Measurements from ENCODE around the gene PTPRT. TPM values are rescaled to one million over a fixed set of nuclear protein-coding genes. Genes with fewer than 3 reads are reported as not detected.

PTPRT gene
- total RNA-seq, 1 experiment from 2014 or later = not detected

DNA sequence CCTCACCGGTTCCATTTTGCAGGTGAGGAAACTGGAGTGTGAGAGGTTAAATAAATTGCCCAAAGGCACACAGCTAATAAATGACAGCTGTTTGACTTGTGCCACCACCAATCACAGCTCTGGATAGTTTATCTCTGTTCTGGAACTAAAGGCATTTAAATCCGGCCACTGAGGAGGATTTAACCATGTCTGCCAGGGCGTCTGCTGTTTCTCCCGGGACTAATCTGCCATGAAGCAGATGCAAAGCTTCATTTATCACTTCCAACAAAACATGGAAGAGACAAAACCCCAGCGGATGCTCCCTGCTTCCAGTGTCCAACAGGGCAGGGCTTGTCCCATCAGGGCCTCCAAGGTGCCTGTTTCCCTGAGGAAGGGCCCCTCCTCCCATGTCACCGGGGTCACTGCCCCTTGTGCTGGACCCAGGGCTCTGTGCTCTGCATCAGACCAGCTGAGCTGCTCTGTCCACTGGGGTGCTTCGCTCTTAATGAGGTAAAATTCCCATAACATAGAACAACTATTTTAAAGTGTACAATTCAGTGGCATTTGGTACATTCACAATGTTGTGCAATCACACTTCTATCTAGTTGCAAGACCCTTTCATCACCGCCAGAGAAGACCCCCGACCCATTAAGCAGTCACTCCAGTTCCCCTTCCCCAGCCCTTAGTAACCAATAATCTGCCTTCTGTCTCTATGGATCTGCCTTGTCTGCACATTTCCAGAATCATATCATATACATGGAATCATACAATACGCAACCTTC, 244.3 kb downstream of the PTPRT start:
- H3K27me3 ChIP-seq (ENCODE audit: control insufficient read depth, insufficient read depth, low read length) = no peaks in the 10 kb centered on the region; the same call in 1 of the 2 replicates
- no peaks in the 10 kb centered on the region for H3K36me3 ChIP-seq (ENCODE audit: control insufficient read depth, insufficient read depth, low read length)
- in situ Hi-C loops (cut with HindIII; ENCODE audit: low pct_unique_long_range_greater_than_20kb, low sequenced_read_pairs) = no loop called here
- no peak overlapping the region for H3K27ac ChIP-seq (ENCODE audit: low read length)
- ATAC-seq (no peak), DNase-seq (ENCODE audit: low read depth, low spot score) (no peak)
- TF ChIP-seq TCF7L2 (IDR thresholded peaks at IDR 0.05; ENCODE audit: low read depth, low read length) = no peak
- TF ChIP-seq, protein P1, sequence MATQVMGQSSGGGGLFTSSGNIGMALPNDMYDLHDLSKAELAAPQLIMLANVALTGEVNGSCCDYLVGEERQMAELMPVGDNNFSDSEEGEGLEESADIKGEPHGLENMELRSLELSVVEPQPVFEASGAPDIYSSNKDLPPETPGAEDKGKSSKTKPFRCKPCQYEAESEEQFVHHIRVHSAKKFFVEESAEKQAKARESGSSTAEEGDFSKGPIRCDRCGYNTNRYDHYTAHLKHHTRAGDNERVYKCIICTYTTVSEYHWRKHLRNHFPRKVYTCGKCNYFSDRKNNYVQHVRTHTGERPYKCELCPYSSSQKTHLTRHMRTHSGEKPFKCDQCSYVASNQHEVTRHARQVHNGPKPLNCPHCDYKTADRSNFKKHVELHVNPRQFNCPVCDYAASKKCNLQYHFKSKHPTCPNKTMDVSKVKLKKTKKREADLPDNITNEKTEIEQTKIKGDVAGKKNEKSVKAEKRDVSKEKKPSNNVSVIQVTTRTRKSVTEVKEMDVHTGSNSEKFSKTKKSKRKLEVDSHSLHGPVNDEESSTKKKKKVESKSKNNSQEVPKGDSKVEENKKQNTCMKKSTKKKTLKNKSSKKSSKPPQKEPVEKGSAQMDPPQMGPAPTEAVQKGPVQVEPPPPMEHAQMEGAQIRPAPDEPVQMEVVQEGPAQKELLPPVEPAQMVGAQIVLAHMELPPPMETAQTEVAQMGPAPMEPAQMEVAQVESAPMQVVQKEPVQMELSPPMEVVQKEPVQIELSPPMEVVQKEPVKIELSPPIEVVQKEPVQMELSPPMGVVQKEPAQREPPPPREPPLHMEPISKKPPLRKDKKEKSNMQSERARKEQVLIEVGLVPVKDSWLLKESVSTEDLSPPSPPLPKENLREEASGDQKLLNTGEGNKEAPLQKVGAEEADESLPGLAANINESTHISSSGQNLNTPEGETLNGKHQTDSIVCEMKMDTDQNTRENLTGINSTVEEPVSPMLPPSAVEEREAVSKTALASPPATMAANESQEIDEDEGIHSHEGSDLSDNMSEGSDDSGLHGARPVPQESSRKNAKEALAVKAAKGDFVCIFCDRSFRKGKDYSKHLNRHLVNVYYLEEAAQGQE (IDR thresholded peaks at IDR 0.05; ENCODE audit: insufficient read depth in 1 of 2, low read depth in 2 of 2, low read length in 1 of 2) = no peak
- no peak for TF ChIP-seq SIN3A (IDR thresholded peaks at IDR 0.05; ENCODE audit: borderline replicate concordance, insufficient read depth, low read depth, low read length)
- TF ChIP-seq POLR2AphosphoS5 (IDR thresholded peaks at IDR 0.05; ENCODE audit: low read depth, low read length) = no peak
- TF ChIP-seq, protein P2, sequence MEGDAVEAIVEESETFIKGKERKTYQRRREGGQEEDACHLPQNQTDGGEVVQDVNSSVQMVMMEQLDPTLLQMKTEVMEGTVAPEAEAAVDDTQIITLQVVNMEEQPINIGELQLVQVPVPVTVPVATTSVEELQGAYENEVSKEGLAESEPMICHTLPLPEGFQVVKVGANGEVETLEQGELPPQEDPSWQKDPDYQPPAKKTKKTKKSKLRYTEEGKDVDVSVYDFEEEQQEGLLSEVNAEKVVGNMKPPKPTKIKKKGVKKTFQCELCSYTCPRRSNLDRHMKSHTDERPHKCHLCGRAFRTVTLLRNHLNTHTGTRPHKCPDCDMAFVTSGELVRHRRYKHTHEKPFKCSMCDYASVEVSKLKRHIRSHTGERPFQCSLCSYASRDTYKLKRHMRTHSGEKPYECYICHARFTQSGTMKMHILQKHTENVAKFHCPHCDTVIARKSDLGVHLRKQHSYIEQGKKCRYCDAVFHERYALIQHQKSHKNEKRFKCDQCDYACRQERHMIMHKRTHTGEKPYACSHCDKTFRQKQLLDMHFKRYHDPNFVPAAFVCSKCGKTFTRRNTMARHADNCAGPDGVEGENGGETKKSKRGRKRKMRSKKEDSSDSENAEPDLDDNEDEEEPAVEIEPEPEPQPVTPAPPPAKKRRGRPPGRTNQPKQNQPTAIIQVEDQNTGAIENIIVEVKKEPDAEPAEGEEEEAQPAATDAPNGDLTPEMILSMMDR (IDR thresholded peaks at IDR 0.05) = no peak
- no peaks in the 10 kb centered on the region for H3K4me1 ChIP-seq (ENCODE audit: control insufficient read depth, insufficient read depth, low read length)
- ChIA-PET POLR2A (interaction anchor here (0.6 kb wide), 1 partner anchor 150 kb away, joined by 3 read pairs; no protein-coding TSS in a partner anchor), CTCF (no interaction called here)
- intact Hi-C loops (cut with micrococcal nuclease; ENCODE audit: unreplicated experiment) = no loop called here
- no TSS peak for BruUV-seq (replicated peaks)
- no peaks in the 10 kb centered on the region for H3K9me3 ChIP-seq (ENCODE audit: control insufficient read depth, insufficient read depth, low read depth, low read length)
- no peak overlapping the region for H3K4me3 ChIP-seq (ENCODE audit: low read depth in 2 of 2, low read length in 2 of 2)

DNA sequence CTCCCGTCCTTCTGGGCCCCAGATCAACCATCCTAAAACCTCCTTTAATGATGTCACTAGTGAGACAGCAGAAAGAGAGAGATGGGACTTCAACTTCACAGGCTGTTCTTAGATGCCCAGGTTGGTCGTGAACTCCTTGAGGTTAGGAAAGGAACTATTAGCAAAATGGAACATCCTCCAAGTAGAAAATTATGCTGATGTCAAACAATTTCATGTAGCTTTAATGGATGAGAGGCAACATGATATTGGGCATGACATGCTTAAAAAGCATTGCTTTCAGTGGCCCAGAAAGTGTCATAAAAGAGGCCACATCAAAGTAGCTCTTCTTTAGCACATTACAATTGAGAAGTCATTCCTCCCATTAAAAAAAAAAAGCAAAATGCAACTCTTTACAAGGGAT, 248.1 kb downstream of the PTPRT start:
- Histone ChIP-seq H3K9me3 (ENCODE audit: control insufficient read depth, insufficient read depth, low read depth, low read length) (no peaks in the 10 kb centered on the region), H3K4me3 (ENCODE audit: low read depth in 2 of 2, low read length in 2 of 2) (no peak overlapping the region), H3K4me1 (ENCODE audit: control insufficient read depth, insufficient read depth, low read length) (no peaks in the 10 kb centered on the region), H3K36me3 (ENCODE audit: control insufficient read depth, insufficient read depth, low read length) (no peaks in the 10 kb centered on the region), H3K27me3 (ENCODE audit: control insufficient read depth, insufficient read depth, low read length) (no peaks in the 10 kb centered on the region; the same call in 1 of the 2 replicates), H3K27ac (ENCODE audit: low read length) (no peak overlapping the region)
- ChIA-PET POLR2A (no interaction called here), CTCF (interaction anchor here (0.7 kb wide), 1 partner anchor 33 kb away, joined by 3 read pairs; no protein-coding TSS in a partner anchor)
- DNase-seq (ENCODE audit: low read depth, low spot score) = no peak
- in situ Hi-C loops (cut with HindIII; ENCODE audit: low pct_unique_long_range_greater_than_20kb, low sequenced_read_pairs) (no loop called here), intact Hi-C loops (cut with micrococcal nuclease; ENCODE audit: unreplicated experiment) (no loop called here)
- no TSS peak for BruUV-seq (replicated peaks)
- TF ChIP-seq TCF7L2 (IDR thresholded peaks at IDR 0.05; ENCODE audit: low read depth, low read length) = no peak
- TF ChIP-seq POLR2AphosphoS5 (IDR thresholded peaks at IDR 0.05; ENCODE audit: low read depth, low read length) = no peak
- TF ChIP-seq, protein P1 (IDR thresholded peaks at IDR 0.05; ENCODE audit: insufficient read depth in 1 of 2, low read depth in 2 of 2, low read length in 1 of 2) = no peak
- TF ChIP-seq, protein P2 (IDR thresholded peaks at IDR 0.05) = no peak
- no peak for TF ChIP-seq SIN3A (IDR thresholded peaks at IDR 0.05; ENCODE audit: borderline replicate concordance, insufficient read depth, low read depth, low read length)
- ATAC-seq = no peak

Data from Panc1 (cell line).